ENCODE measurements around the gene CST9.
"Not testable (repeated sequence)": the region's sequence is repeated elsewhere in the genome, so short reads cannot be mapped to it uniquely, and the experiment has no call there.

CST9 gene

GRCh38 chr20:23586735-23587525 lies 18.8 kb downstream of the CST9 start:
- no peak for DNase-seq

GRCh38 chr20:23585808-23586734 lies 19.6 kb downstream of the CST9 start:
- DNase-seq = no peak

GRCh38 chr20:23585449-23585807 lies 20.3 kb downstream of the CST9 start:
- DNase-seq = no peak

DNA sequence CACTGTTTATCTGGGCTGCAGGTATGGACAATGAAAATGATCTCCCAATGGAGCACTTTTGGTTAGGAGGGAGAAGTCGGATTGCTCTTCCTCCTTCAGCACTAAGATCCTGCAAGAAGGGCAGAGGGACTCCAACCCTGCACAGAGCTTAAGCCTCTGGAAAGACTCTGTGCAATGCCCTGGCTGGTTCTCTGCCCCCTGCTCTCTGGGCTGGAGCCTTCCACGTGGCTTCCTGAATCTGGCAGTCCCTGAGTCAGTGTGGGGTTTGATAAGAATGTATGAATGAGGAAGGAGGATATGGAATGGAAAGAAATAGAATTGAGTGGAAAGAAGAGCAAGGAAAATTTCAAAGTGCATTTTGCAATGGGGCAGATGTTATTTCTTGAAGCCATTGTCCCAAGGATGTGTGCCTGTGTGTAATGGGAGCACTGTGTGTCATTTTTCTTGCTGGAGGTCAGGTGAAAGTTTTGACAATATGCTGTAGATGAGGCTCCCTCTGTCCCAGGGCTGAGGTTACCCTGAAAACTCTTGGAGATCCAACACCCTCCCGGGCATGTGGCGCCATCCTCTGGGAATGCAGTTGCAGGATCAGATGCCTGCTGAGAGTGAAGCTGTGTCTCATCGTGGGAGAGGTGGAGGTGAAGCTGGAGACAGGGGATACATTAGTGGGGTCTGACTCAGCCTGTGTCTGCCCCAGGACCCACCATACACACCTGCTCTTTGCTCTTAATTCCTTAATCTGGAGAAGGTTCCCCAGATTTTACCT lies 21.1 kb downstream of the CST9 start:
- DNase-seq = no peak

GRCh38 chr20:23583526-23583925 lies 22.2 kb downstream of the CST9 start:
- no peak for DNase-seq

- DNase-seq = no peak
Measured at GRCh38 chr20:23582293-23582692, 23.4 kb downstream of the CST9 start.

DNA sequence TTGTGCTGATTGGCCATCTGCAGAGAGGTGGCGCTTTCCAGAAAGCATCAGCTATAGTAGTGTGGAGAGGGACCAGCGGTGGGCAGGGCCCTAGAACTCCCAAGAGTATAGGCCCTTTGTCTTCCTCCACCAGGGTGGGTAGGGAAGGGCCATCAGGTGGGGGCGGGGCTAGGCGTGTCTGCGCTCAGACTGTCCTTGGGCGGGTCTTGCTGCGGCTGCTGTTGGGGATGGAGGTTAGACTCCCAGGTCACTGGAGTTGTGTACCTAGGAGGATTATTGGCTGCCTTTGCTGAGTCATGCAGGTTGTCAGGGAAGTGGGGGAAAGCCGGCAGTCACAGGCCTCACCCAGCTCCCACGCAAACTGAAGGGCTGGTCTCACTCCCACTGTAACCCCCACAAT lies 23.9 kb downstream of the CST9 start:
- not testable (repeated sequence) for DNase-seq

GRCh38 chr20:23574977-23575376 lies 30.7 kb downstream of the CST9 start:
- no peak for DNase-seq

DNA sequence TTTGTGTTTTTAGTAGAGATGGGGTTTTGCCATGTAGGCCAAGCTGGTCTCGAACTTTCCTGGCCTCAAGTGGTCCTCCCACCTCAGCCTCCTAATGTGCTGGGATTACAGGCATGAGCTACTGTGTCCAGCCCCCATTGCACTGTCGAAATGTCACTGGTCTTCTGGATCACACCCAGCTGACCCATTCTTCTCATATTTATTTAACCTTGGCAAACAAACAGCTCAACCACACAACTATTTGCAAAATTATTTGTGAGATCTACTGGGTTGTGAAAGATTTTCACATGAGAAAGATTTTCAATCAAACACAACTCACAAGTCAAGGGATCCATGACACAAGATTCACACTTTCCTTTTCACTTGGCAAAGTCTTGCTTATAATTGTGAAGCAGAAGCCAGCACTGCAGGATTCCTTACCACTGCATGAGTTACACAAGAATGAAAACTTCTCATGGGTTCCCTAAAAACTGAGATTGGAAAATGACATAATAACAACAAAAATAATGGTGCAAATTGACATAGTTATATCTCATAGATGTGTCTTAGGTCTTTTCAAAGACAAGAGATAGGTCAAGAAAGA lies 35.4 kb downstream of the CST9 start:
- no peak for DNase-seq

- no peak for DNase-seq
Measured at GRCh38 chr20:23569570-23569969, 36.1 kb downstream of the CST9 start.

DNA sequence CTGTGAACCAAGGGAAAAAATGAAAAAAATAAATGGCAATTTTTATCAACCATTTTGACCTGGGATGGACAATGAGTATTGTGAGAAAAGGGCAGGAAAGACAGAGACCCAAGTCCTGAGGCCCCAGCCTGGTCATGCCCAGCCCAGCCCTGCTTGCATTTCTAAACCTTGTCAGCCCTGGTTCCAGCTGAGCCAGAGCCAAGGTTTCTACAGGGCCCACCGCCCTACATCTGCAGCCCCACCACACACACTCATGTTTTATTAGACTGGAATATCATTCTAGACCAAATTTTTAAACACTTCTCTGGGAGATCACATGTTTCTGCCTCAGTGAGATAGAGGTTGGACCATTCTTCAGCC lies 36.8 kb downstream of the CST9 start:
- DNase-seq = no peak

- no peak for DNase-seq
Measured at GRCh38 chr20:23568320-23568970, 37.3 kb downstream of the CST9 start, which contains the start of gene CST9L. Gene CST9L, minus strand, starts transcription at chr20:23568484. Its CDS starts 34 bp downstream, at chr20:23568450.

- no peak for DNase-seq
Measured at GRCh38 chr20:23566199-23566932, 39.4 kb downstream of the CST9 start.

DNA sequence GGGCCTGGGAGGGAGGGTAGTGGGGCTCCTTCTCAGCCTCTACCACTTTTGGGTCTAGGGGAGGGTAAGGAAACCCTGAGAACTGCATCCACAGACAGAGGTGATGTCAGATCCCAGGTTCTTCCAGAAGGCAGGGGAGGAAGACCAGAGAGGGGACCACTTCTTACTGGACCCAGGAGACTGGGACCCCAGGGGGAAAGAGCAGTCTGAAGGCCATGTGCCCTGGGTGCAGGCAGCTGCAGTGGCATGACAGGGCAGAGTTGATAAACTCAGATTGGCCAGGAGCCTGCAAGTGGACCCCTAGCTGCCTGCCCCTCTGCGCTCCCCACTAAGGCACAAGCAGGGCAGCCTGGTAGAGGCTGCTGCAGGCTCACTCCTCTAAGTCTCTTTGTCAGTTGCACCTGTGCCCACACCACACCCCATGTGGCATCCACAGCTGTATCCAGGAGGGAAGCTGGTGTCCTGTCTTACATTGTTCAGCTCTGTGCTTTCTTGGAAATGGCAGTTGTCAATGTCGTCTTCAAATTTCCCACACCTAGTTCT lies 40.1 kb downstream of the CST9 start:
- no peak for DNase-seq

- no peak for DNase-seq
Measured at GRCh38 chr20:23564927-23565326, 40.8 kb downstream of the CST9 start.

DNA sequence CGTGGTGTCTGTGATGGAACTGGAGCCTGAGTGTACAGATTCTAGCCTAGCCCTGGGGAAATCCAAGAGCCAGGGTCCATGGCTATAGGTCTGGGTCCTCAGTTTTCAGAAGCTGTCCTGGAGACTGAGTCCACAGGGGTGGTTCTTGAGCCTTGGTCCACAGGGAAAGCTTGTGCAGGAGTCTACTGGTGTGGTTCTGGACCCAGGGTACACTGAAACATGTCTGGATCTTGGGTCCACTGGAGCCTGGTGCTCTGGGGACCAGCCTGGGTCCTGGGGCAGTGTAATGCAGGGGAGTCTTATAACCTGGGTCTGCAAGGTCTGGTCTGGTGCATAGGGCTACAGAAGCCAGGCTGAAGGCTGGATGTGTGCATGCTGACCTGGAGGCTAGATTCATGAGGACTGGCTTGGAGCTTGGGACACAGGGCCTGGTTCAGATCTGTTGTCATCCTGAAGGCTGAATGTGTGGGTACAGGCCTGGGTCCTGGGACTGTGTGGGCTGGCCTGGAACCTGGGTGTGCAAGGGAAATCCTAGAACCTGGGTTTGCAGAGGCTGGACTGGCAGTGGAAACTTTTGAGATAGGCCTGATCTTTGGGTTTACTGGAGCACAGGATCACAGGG lies 42.9 kb downstream of the CST9 start:
- DNase-seq = no peak

- DNase-seq = no peak
Measured at GRCh38 chr20:23554401-23554800, 51.3 kb downstream of the CST9 start.
